ENCODE data around the gene METTL9.

GRCh38 chr16:21560462-21560861 lies 38.9 kb upstream of the METTL9 start:
- TF ChIP-seq, protein P1, sequence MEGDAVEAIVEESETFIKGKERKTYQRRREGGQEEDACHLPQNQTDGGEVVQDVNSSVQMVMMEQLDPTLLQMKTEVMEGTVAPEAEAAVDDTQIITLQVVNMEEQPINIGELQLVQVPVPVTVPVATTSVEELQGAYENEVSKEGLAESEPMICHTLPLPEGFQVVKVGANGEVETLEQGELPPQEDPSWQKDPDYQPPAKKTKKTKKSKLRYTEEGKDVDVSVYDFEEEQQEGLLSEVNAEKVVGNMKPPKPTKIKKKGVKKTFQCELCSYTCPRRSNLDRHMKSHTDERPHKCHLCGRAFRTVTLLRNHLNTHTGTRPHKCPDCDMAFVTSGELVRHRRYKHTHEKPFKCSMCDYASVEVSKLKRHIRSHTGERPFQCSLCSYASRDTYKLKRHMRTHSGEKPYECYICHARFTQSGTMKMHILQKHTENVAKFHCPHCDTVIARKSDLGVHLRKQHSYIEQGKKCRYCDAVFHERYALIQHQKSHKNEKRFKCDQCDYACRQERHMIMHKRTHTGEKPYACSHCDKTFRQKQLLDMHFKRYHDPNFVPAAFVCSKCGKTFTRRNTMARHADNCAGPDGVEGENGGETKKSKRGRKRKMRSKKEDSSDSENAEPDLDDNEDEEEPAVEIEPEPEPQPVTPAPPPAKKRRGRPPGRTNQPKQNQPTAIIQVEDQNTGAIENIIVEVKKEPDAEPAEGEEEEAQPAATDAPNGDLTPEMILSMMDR (IDR thresholded peaks at IDR 0.05; ENCODE audit: insufficient read depth, low read length, poor library complexity, severe bottlenecking), result no peak
- no peak for TF ChIP-seq EZH2phosphoT487 (conservative IDR thresholded peaks at IDR 0.05; ENCODE audit: low read length)
